Measurements from ENCODE around the gene SYT2. TPM values are rescaled to one million over a fixed set of nuclear protein-coding genes. Genes with fewer than 3 reads are reported as not detected.
"Not testable (repeated sequence)": the region's sequence is repeated elsewhere in the genome, so short reads cannot be mapped to it uniquely, and the experiment has no call there.

Gene SYT2
- total and polyA plus RNA-seq, 4 donors, result 0.03 to 0.09 (median 0.05) TPM; not detected in 1

GRCh38 chr1:202550088-202550487 lies 160.2 kb downstream of the SYT2 start:
- ATAC-seq (ENCODE audit: low FRiP score); H3K36me3 ChIP-seq (ENCODE audit: control insufficient read depth in 1 of 2, insufficient read depth in 2 of 2, low read length in 1 of 2); H3K9me3 ChIP-seq (ENCODE audit: control insufficient read depth, low read length); DNase-seq; H3K4me3 ChIP-seq (ENCODE audit: low read length in 2 of 2); H3K27me3 ChIP-seq (ENCODE audit: control insufficient read depth in 1 of 2, insufficient read depth in 2 of 2, low read length in 1 of 2); H3K4me1 ChIP-seq (ENCODE audit: control insufficient read depth in 1 of 2, insufficient read depth in 2 of 2, low read length in 2 of 2): not testable (repeated sequence)
- peak overlapping the region in 1 of 2 donors; percentile 14 for H3K27ac ChIP-seq (ENCODE audit: low read depth in 1 of 2, low read length in 2 of 2)
- WGBS, 2 donors, result 8 to 12% methylated on average over 1 of the region's 1 CpG
- intact Hi-C loops (cut with DNase I), result loop anchor here in 1 of 2 donors (2.0 kb wide), 1 partner anchor 15 kb away; no protein-coding TSS in a partner anchor

- Histone ChIP-seq H3K4me3 (ENCODE audit: low read length in 2 of 2) (peak overlapping the region; percentile 41 to 54), H3K27me3 (ENCODE audit: control insufficient read depth in 1 of 2, insufficient read depth in 2 of 2, low read length in 1 of 2) (no peaks in the 10 kb centered on the region), H3K36me3 (ENCODE audit: control insufficient read depth in 1 of 2, insufficient read depth in 2 of 2, low read length in 1 of 2) (no peaks in the 10 kb centered on the region), H3K27ac (ENCODE audit: low read depth in 1 of 2, low read length in 2 of 2) (no peak overlapping the region), H3K9me3 (ENCODE audit: control insufficient read depth, low read length) (no peaks in the 10 kb centered on the region), H3K4me1 (ENCODE audit: control insufficient read depth in 1 of 2, insufficient read depth in 2 of 2, low read length in 2 of 2) (peaks cover 0 to 2% of the 10 kb centered on the region in 2 donors)
- DNase-seq, result no peak
- intact Hi-C loops (cut with DNase I), result no loop called here
- ATAC-seq (ENCODE audit: low FRiP score), result no peak
These were observed 163.0 kb downstream of the SYT2 start for GRCh38 chr1:202547215-202547614.

- H3K9me3 ChIP-seq (ENCODE audit: control insufficient read depth, low read length), result not testable (repeated sequence)
These were observed 163.5 kb downstream of the SYT2 start for GRCh38 chr1:202546796-202547195.

GRCh38 chr1:202546377-202546776 lies 163.9 kb downstream of the SYT2 start:
- 0 to 8% methylated on average over 3 of the region's 3 CpGs for WGBS, 2 donors
- H3K27ac ChIP-seq (ENCODE audit: low read depth in 1 of 2, low read length in 2 of 2), result peak overlapping the region; percentile 57 to 82
- H3K9me3 ChIP-seq (ENCODE audit: control insufficient read depth, low read length); H3K27me3 ChIP-seq (ENCODE audit: control insufficient read depth in 1 of 2, insufficient read depth in 2 of 2, low read length in 1 of 2); intact Hi-C loops (cut with DNase I); H3K36me3 ChIP-seq (ENCODE audit: control insufficient read depth in 1 of 2, insufficient read depth in 2 of 2, low read length in 1 of 2); H3K4me1 ChIP-seq (ENCODE audit: control insufficient read depth in 1 of 2, insufficient read depth in 2 of 2, low read length in 2 of 2); DNase-seq; ATAC-seq (ENCODE audit: low FRiP score): not testable (repeated sequence)
- H3K4me3 ChIP-seq (ENCODE audit: low read length in 2 of 2), result peak overlapping the region; percentile 18 to 54

More at GRCh38 chr1:202546796-202547195, 163.5 kb downstream of the SYT2 start:
- ATAC-seq (ENCODE audit: low FRiP score); H3K4me1 ChIP-seq (ENCODE audit: control insufficient read depth in 1 of 2, insufficient read depth in 2 of 2, low read length in 2 of 2); H3K36me3 ChIP-seq (ENCODE audit: control insufficient read depth in 1 of 2, insufficient read depth in 2 of 2, low read length in 1 of 2); DNase-seq; H3K27ac ChIP-seq (ENCODE audit: low read depth in 1 of 2, low read length in 2 of 2); intact Hi-C loops (cut with DNase I); H3K27me3 ChIP-seq (ENCODE audit: control insufficient read depth in 1 of 2, insufficient read depth in 2 of 2, low read length in 1 of 2): not testable (repeated sequence)
- H3K4me3 ChIP-seq (ENCODE audit: low read length in 2 of 2), result peak overlapping the region; percentile 41 to 54
- 6 to 17% methylated on average over 3 of the region's 3 CpGs for WGBS, 2 donors

GRCh38 chr1:202545647-202546303 lies 164.5 kb downstream of the SYT2 start:
- peak overlapping the region; percentile 57 to 82 for H3K27ac ChIP-seq (ENCODE audit: low read depth in 1 of 2, low read length in 2 of 2)
- ATAC-seq (ENCODE audit: low FRiP score); intact Hi-C loops (cut with DNase I); H3K9me3 ChIP-seq (ENCODE audit: control insufficient read depth, low read length); H3K27me3 ChIP-seq (ENCODE audit: control insufficient read depth in 1 of 2, insufficient read depth in 2 of 2, low read length in 1 of 2); H3K36me3 ChIP-seq (ENCODE audit: control insufficient read depth in 1 of 2, insufficient read depth in 2 of 2, low read length in 1 of 2); DNase-seq; H3K4me1 ChIP-seq (ENCODE audit: control insufficient read depth in 1 of 2, insufficient read depth in 2 of 2, low read length in 2 of 2): not testable (repeated sequence)
- peak overlapping the region; percentile 41 to 54 for H3K4me3 ChIP-seq (ENCODE audit: low read length in 2 of 2)
- 7 to 10% methylated on average over 3 of the region's 3 CpGs for WGBS, 2 donors

- whole genome bisulfite sequencing, 2 donors, result 21 to 23% methylated on average over 6 of the region's 6 CpGs
- ATAC-seq (ENCODE audit: low FRiP score); H3K36me3 ChIP-seq (ENCODE audit: control insufficient read depth in 1 of 2, insufficient read depth in 2 of 2, low read length in 1 of 2); H3K27me3 ChIP-seq (ENCODE audit: control insufficient read depth in 1 of 2, insufficient read depth in 2 of 2, low read length in 1 of 2); H3K4me1 ChIP-seq (ENCODE audit: control insufficient read depth in 1 of 2, insufficient read depth in 2 of 2, low read length in 2 of 2); DNase-seq; H3K9me3 ChIP-seq (ENCODE audit: control insufficient read depth, low read length): not testable (repeated sequence)
- H3K27ac ChIP-seq (ENCODE audit: low read depth in 1 of 2, low read length in 2 of 2), result peak overlapping the region in 1 of 2 donors; percentile 43
- peak overlapping the region; percentile 54 to 61 for H3K4me3 ChIP-seq (ENCODE audit: low read length in 2 of 2)
- intact Hi-C loops (cut with DNase I), result loop anchor here (5.0 kb wide), 2 partner anchors 38 to 42 kb away; no protein-coding TSS in a partner anchor
These were observed 165.3 kb downstream of the SYT2 start for GRCh38 chr1:202544766-202545449.

- WGBS, 2 donors, result 4 to 8% methylated on average over 11 of the region's 11 CpGs
- Histone ChIP-seq H3K27ac (ENCODE audit: low read depth in 1 of 2, low read length in 2 of 2) (peak overlapping the region in 1 of 2 donors; percentile 88), H3K4me3 (ENCODE audit: low read length in 2 of 2) (peak overlapping the region; percentile 44 to 100)
- H3K9me3 ChIP-seq (ENCODE audit: control insufficient read depth, low read length); H3K4me1 ChIP-seq (ENCODE audit: control insufficient read depth in 1 of 2, insufficient read depth in 2 of 2, low read length in 2 of 2); H3K36me3 ChIP-seq (ENCODE audit: control insufficient read depth in 1 of 2, insufficient read depth in 2 of 2, low read length in 1 of 2); H3K27me3 ChIP-seq (ENCODE audit: control insufficient read depth in 1 of 2, insufficient read depth in 2 of 2, low read length in 1 of 2): not testable (repeated sequence)
- intact Hi-C loops (cut with DNase I), result loop anchor here (5.0 kb wide), 2 partner anchors 36 to 44 kb away; no protein-coding TSS in a partner anchor
- ATAC-seq (ENCODE audit: low FRiP score) (peak; percentile 47), DNase-seq (peak; percentile 55 to 78)
These were observed 166.7 kb downstream of the SYT2 start for GRCh38 chr1:202543537-202543936.

- H3K4me1 ChIP-seq (ENCODE audit: control insufficient read depth in 1 of 2, insufficient read depth in 2 of 2, low read length in 2 of 2); H3K27me3 ChIP-seq (ENCODE audit: control insufficient read depth in 1 of 2, insufficient read depth in 2 of 2, low read length in 1 of 2); H3K36me3 ChIP-seq (ENCODE audit: control insufficient read depth in 1 of 2, insufficient read depth in 2 of 2, low read length in 1 of 2); DNase-seq; ATAC-seq (ENCODE audit: low FRiP score); H3K9me3 ChIP-seq (ENCODE audit: control insufficient read depth, low read length): not testable (repeated sequence)
- intact Hi-C loops (cut with DNase I), result loop anchor here (5.0 kb wide), 2 partner anchors 35 to 45 kb away; no protein-coding TSS in a partner anchor
- H3K4me3 ChIP-seq (ENCODE audit: low read length in 2 of 2), result peak overlapping the region; percentile 92 to 100
- peak overlapping the region; percentile 64 to 87 for H3K27ac ChIP-seq (ENCODE audit: low read depth in 1 of 2, low read length in 2 of 2)
These were observed 167.8 kb downstream of the SYT2 start for GRCh38 chr1:202542415-202542814.
